H9 (cell line): ENCODE data around the gene GET3. TPM values are rescaled to one million over a fixed set of nuclear protein-coding genes. Genes with fewer than 3 reads are reported as not detected.

Experiments used
- DNase-seq: peaks from one replicate; pipeline ENCODE4 v3.0.0-alpha.2; 2017
- H2AFZ ChIP-seq: one replicate; pipeline ENCODE4 v1.6.1; 2013; ENCODE audit warnings: mild to moderate bottlenecking, low read length, control low read depth, moderate library complexity
- H2AK5ac ChIP-seq: 2 replicates; pipeline ENCODE4 v1.6.1; 2013; ENCODE audit warnings: low read length, control low read depth, mixed read lengths; ENCODE audit not compliant: insufficient read length
- H2BK120ac ChIP-seq: one replicate; pipeline ENCODE4 v1.6.1; 2013; ENCODE audit warnings: low read depth, mild to moderate bottlenecking, low read length, control low read depth, inconsistent platforms; ENCODE audit not compliant: poor library complexity, severe bottlenecking
- H2BK12ac ChIP-seq: 2 replicates; pipeline ENCODE4 v1.6.1; 2013; ENCODE audit warnings: low read length, control low read depth, mixed read lengths, low read depth; ENCODE audit not compliant: insufficient read length
- H2BK15ac ChIP-seq: 2 replicates; pipeline ENCODE4 v1.6.1; 2013; ENCODE audit warnings: low read depth, low read length, control low read depth
- H2BK20ac ChIP-seq: one replicate; pipeline ENCODE4 v1.6.1; 2013; ENCODE audit warnings: low read depth, mild to moderate bottlenecking, low read length, control low read depth, inconsistent platforms; ENCODE audit not compliant: poor library complexity, severe bottlenecking
- H2BK5ac ChIP-seq: 2 replicates; pipeline ENCODE4 v1.6.1; 2013; ENCODE audit warnings: low read length, control low read depth, mixed read lengths; ENCODE audit not compliant: insufficient read length
- H3K14ac ChIP-seq: 2 replicates; pipeline ENCODE4 v1.6.1; 2013; ENCODE audit warnings: low read length, control low read depth; ENCODE audit not compliant: insufficient read depth
- H3K18ac ChIP-seq: 2 replicates; pipeline ENCODE4 v1.6.1; 2013; ENCODE audit warnings: low read depth, mild to moderate bottlenecking, mixed read lengths, low read length, control low read depth; ENCODE audit not compliant: insufficient read length
- H3K23ac ChIP-seq: 2 replicates; pipeline ENCODE4 v1.6.1; 2013; ENCODE audit warnings: low read length, control low read depth, mixed read lengths, low read depth; ENCODE audit not compliant: insufficient read length
- H3K23me2 ChIP-seq: 2 replicates; pipeline ENCODE4 v1.6.1; 2013; ENCODE audit warnings: low read depth, mild to moderate bottlenecking, mixed read lengths, low read length, control low read depth; ENCODE audit not compliant: insufficient read length, poor library complexity, severe bottlenecking
- H3K27ac ChIP-seq: 2 replicates; pipeline ENCODE4 v1.5.1; 2013; ENCODE audit warnings: low read length, control low read depth, mixed read lengths, low read depth; ENCODE audit not compliant: insufficient read length
- H3K27me3 ChIP-seq: 2 replicates; pipeline ENCODE4 v1.6.1; 2013; ENCODE audit warnings: low read length, control low read depth, inconsistent platforms; ENCODE audit not compliant: insufficient read depth
- H3K4ac ChIP-seq: 2 replicates; pipeline ENCODE4 v1.6.1; 2013; ENCODE audit warnings: low read depth, mild to moderate bottlenecking, control low read depth, inconsistent platforms, low read length, moderate library complexity
- H3K4me1 ChIP-seq: 2 replicates; pipeline ENCODE4 v1.6.1; 2013; ENCODE audit warnings: low read length, control low read depth, inconsistent platforms; ENCODE audit not compliant: insufficient read depth
- H3K4me2 ChIP-seq: 2 replicates; pipeline ENCODE4 v1.6.1; 2013; ENCODE audit warnings: low read length, control low read depth, mixed read lengths; ENCODE audit not compliant: insufficient read length, insufficient read depth
- H3K56ac ChIP-seq: 2 replicates; pipeline ENCODE4 v1.6.1; 2013; ENCODE audit warnings: low read depth, mild to moderate bottlenecking, mixed read lengths, low read length, control low read depth; ENCODE audit not compliant: insufficient read length
- H3K79me1 ChIP-seq: 2 replicates; pipeline ENCODE4 v1.6.1; 2013; ENCODE audit warnings: low read depth, mild to moderate bottlenecking, moderate library complexity, low read length, control low read depth, inconsistent platforms; ENCODE audit not compliant: insufficient read depth, poor library complexity, severe bottlenecking
- H3K79me2 ChIP-seq: 2 replicates; pipeline ENCODE4 v1.6.1; 2013; ENCODE audit warnings: low read length, control low read depth, inconsistent platforms; ENCODE audit not compliant: insufficient read depth
- H3K9ac ChIP-seq: 2 replicates; pipeline ENCODE4 v1.6.1; 2013; ENCODE audit warnings: low read length, control low read depth, mixed read lengths; ENCODE audit not compliant: insufficient read length; ENCODE audit errors: extremely low read depth
- H3K9me3 ChIP-seq: one replicate; pipeline ENCODE4 v1.6.1; 2013; ENCODE audit warnings: low read depth, low read length, inconsistent platforms; ENCODE audit not compliant: control insufficient read depth
- H3T11ph ChIP-seq: one replicate; pipeline ENCODE4 v1.6.1; 2013; ENCODE audit warnings: mild to moderate bottlenecking, low read length, control low read depth, inconsistent platforms
- H4K20me1 ChIP-seq: one replicate; pipeline ENCODE4 v1.6.1; 2013; ENCODE audit not compliant: control insufficient read depth, insufficient read length, insufficient read depth
- H4K5ac ChIP-seq: 2 replicates; pipeline ENCODE4 v1.6.1; 2013; ENCODE audit warnings: low read depth, mild to moderate bottlenecking, mixed read lengths, low read length, control low read depth; ENCODE audit not compliant: insufficient read length
- H4K8ac ChIP-seq: replicated peaks from 2 replicates; pipeline ENCODE4 v1.6.1; 2013; ENCODE audit warnings: low read length, control low read depth, mixed read lengths, low read depth; ENCODE audit not compliant: insufficient read length
- H4K91ac ChIP-seq: 2 replicates; pipeline ENCODE4 v1.6.1; 2013; ENCODE audit warnings: low read depth, mild to moderate bottlenecking, moderate library complexity, mixed read lengths, low read length, control low read depth; ENCODE audit not compliant: insufficient read length
- H3K27ac Mint-ChIP-seq, 3 experiments: 2 replicates in 2 of 3; 3 replicates in 1 of 3; pipeline ENCODE4 v1.8.0; 2020 to 2021; ENCODE audit warnings: mixed read lengths in 3 of 3, mild to moderate bottlenecking in 1 of 3, moderate library complexity in 1 of 3
- H3K27me3 Mint-ChIP-seq: 2 replicates; pipeline ENCODE4 v1.8.0; 2021; ENCODE audit warnings: low read depth, mild to moderate bottlenecking, moderate library complexity, mixed read lengths
- H3K36me3 Mint-ChIP-seq, 3 experiments: 2 replicates in 2 of 3; 3 replicates in 1 of 3; pipeline ENCODE4 v1.8.0; 2020 to 2021; ENCODE audit warnings: low read depth in 3 of 3, mixed read lengths in 3 of 3; ENCODE audit not compliant: insufficient read depth in 1 of 3
- H3K4me1 Mint-ChIP-seq, 2 experiments: 2 replicates each; pipeline ENCODE4 v1.8.0; 2020; ENCODE audit warnings: mixed read lengths in 2 of 2
- H3K4me3 Mint-ChIP-seq, 2 experiments: 2 replicates in 1 of 2; 3 replicates in 1 of 2; pipeline ENCODE4 v1.8.0; 2020 to 2021; ENCODE audit warnings: mild to moderate bottlenecking in 2 of 2, mixed read lengths in 2 of 2, moderate library complexity in 1 of 2
- H3K9me3 Mint-ChIP-seq, 2 experiments: 2 replicates in 1 of 2; 3 replicates in 1 of 2; pipeline ENCODE4 v1.8.0; 2020; ENCODE audit warnings: mild to moderate bottlenecking in 2 of 2, mixed read lengths in 2 of 2, moderate library complexity in 1 of 2
- WGBS: extraction: QIAGEN DNeasy Blood & Tissue Kit; methylation state at CpG from one replicate; pipeline ENCODE4 v1.1.7; 2013; ENCODE audit warnings: missing lambda C conversion rate, low lambda C conversion rate, mixed read lengths; ENCODE audit not compliant: insufficient read length; ENCODE audit errors: extremely low coverage; 5-methylcytosine and 5-hydroxymethylcytosine counted together
- total RNA-seq: library from RNA; stranded (reverse); gene quantifications from 2 replicates; pipeline ENCODE4 v1.2.1, GENCODE V29; 2021
- TF ChIP-seq, protein P1 (sequence below): fragments of 200-600 bp; sonication (generic); conservative IDR thresholded peaks from 3 replicates; pipeline ENCODE4 v1.8.0; 2021; ENCODE audit warnings: antibody characterized with exemption, mild to moderate bottlenecking

GET3 gene
- total RNA-seq, 1 experiment from 2014 or later, result 81.6 TPM

DNA sequence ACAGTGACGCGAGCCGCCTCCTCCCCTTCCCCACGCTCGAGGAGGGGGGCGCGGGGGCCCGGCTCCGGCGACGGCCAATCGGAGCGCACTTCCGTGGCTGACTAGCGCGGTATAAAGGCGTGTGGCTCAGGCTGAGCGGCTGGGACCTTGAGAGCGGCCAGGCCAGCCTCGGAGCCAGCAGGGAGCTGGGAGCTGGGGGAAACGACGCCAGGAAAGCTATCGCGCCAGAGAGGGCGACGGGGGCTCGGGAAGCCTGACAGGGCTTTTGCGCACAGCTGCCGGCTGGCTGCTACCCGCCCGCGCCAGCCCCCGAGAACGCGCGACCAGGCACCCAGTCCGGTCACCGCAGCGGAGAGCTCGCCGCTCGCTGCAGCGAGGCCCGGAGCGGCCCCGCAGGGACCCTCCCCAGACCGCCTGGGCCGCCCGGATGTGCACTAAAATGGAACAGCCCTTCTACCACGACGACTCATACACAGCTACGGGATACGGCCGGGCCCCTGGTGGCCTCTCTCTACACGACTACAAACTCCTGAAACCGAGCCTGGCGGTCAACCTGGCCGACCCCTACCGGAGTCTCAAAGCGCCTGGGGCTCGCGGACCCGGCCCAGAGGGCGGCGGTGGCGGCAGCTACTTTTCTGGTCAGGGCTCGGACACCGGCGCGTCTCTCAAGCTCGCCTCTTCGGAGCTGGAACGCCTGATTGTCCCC lies 54.2 kb downstream of the GET3 start, which contains the start of gene JUNB:
Gene JUNB (plus strand): TSS at position 142 of the 706 bp plus-strand sequence. CDS start 286 bp downstream, at position 428.
- no peak within 1 kb of the TSS for H4K8ac ChIP-seq
- H4K91ac ChIP-seq, result no peak within 1 kb of the TSS
- no peak within 1 kb of the TSS for H3K27ac ChIP-seq
- H3K79me2 ChIP-seq, result no peaks in the 10 kb centered on the region
- H2BK15ac ChIP-seq, result no peak within 1 kb of the TSS; the same call in 1 of the 2 replicates
- H3K4me1 ChIP-seq, result peaks cover 2% of the 10 kb centered on the region; the same call in 1 of the 2 replicates
- H3K18ac ChIP-seq, result peak within 1 kb of the TSS; percentile 82
- peaks cover 40 to 41% of the 10 kb centered on the region in 2 experiments for H3K4me1 Mint-ChIP-seq
- H3K36me3 Mint-ChIP-seq, result peaks cover 0 to under 1% (median 0%) of the 10 kb centered on the region in 3 experiments; a peak in 2 of 7 replicates
- H4K5ac ChIP-seq, result no peak within 1 kb of the TSS
- H3K27me3 ChIP-seq, result no peaks in the 10 kb centered on the region; the same call in 1 of the 2 replicates
- no peak within 1 kb of the TSS for H3K4ac ChIP-seq
- H2AK5ac ChIP-seq, result no peak within 1 kb of the TSS
- H3K56ac ChIP-seq, result no peak within 1 kb of the TSS
- H2BK5ac ChIP-seq, result no peak within 1 kb of the TSS
- no peaks in the 10 kb centered on the region for H4K20me1 ChIP-seq
- H3T11ph ChIP-seq, result no peak within 1 kb of the TSS
- H3K4me3 Mint-ChIP-seq, result peak within 1 kb of the TSS; percentile 85 to 87
- no peak within 1 kb of the TSS for H2AFZ ChIP-seq
- H3K9me3 Mint-ChIP-seq, result no peaks in the 10 kb centered on the region
- no CpG with 5 or more reads among the region's 73 CpGs for WGBS
- peaks cover 8% of the 10 kb centered on the region for H3K27me3 Mint-ChIP-seq
- H3K14ac ChIP-seq, result peak within 1 kb of the TSS; percentile 92; the same call in 1 of the 2 replicates
- no peaks in the 10 kb centered on the region for H3K79me1 ChIP-seq
- no peak within 1 kb of the TSS for H3K23ac ChIP-seq
- peaks cover 37% of the 10 kb centered on the region for H3K23me2 ChIP-seq
- no peak within 1 kb of the TSS for H2BK20ac ChIP-seq
- no peaks in the 10 kb centered on the region for H3K9me3 ChIP-seq
- TF ChIP-seq, protein P1, sequence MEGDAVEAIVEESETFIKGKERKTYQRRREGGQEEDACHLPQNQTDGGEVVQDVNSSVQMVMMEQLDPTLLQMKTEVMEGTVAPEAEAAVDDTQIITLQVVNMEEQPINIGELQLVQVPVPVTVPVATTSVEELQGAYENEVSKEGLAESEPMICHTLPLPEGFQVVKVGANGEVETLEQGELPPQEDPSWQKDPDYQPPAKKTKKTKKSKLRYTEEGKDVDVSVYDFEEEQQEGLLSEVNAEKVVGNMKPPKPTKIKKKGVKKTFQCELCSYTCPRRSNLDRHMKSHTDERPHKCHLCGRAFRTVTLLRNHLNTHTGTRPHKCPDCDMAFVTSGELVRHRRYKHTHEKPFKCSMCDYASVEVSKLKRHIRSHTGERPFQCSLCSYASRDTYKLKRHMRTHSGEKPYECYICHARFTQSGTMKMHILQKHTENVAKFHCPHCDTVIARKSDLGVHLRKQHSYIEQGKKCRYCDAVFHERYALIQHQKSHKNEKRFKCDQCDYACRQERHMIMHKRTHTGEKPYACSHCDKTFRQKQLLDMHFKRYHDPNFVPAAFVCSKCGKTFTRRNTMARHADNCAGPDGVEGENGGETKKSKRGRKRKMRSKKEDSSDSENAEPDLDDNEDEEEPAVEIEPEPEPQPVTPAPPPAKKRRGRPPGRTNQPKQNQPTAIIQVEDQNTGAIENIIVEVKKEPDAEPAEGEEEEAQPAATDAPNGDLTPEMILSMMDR, result no peak
- H3K27ac Mint-ChIP-seq, result peak within 1 kb of the TSS in 2 of 3 experiments; percentile 73 to 90; a peak in 4 of 7 replicates
- peak within 1 kb of the TSS; percentile 48 for H3K4me2 ChIP-seq
- H2BK120ac ChIP-seq, result no peak within 1 kb of the TSS
- no peak within 1 kb of the TSS for H2BK12ac ChIP-seq
- H3K9ac ChIP-seq, result peak within 1 kb of the TSS; percentile 6
- DNase-seq, result peak; percentile 89
